ENCODE measurements around the gene MRPL34. TPM values are rescaled to one million over a fixed set of nuclear protein-coding genes. Genes with fewer than 3 reads are reported as not detected.
"Not testable (repeated sequence)": the region's sequence is repeated elsewhere in the genome, so short reads cannot be mapped to it uniquely, and the experiment has no call there.

MRPL34 gene
- total and polyA plus RNA-seq, 3 experiments from 2014 or later: 136 to 227 (median 138) TPM

GRCh38 chr19:17264641-17264979 lies 41.1 kb upstream of the MRPL34 start, which contains the start of gene USHBP1:
Gene USHBP1 (minus strand): TSS chr19:17264745. CDS start chr19:17264299, 446 bp downstream.
- CTCF ChIA-PET: interaction anchor here (1.5 to 11.2 kb wide), 4 partner anchors 15 to 29 kb away, joined by 3 to 93 read pairs (median 4); partner anchors contain the start of gene ANKLE1
- DNase-seq: no peak
- Histone ChIP-seq H3K36me3 (ENCODE audit: insufficient read depth, low read length) (no peaks in the 10 kb centered on the region), H3K4me3 (ENCODE audit: low read length) (no peak within 1 kb of the TSS), H3K27ac (ENCODE audit: low read depth, low read length) (no peak within 1 kb of the TSS), H3K4me1 (ENCODE audit: insufficient read depth, low read length) (peaks cover 21% of the 10 kb centered on the region), H3K27me3 (ENCODE audit: insufficient read depth, low read length, poor library complexity, severe bottlenecking) (no peaks in the 10 kb centered on the region), H3K9me3 (ENCODE audit: low read length) (no peaks in the 10 kb centered on the region)
- H3K27me3 Mint-ChIP-seq: no peaks in the 10 kb centered on the region
- peaks cover 0 to 15% (median 0%) of the 10 kb centered on the region in 3 donors for H3K36me3 Mint-ChIP-seq
- peak within 1 kb of the TSS in 1 of 8 donors; percentile 83 for H3K27ac Mint-ChIP-seq
- peaks cover 23 to 31% (median 25%) of the 10 kb centered on the region in 3 donors for H3K4me1 Mint-ChIP-seq
- POLR2A ChIA-PET: no interaction called here
- no peaks in the 10 kb centered on the region for H3K9me3 Mint-ChIP-seq
- H3K4me3 Mint-ChIP-seq: peak within 1 kb of the TSS in 1 of 7 donors; percentile 54

GRCh38 chr19:17266026-17266425 lies 39.6 kb upstream of the MRPL34 start:
- H3K4me3 Mint-ChIP-seq: peak overlapping the region in 1 of 7 donors; percentile 56
- no peaks in the 10 kb centered on the region for H3K27me3 Mint-ChIP-seq

DNA sequence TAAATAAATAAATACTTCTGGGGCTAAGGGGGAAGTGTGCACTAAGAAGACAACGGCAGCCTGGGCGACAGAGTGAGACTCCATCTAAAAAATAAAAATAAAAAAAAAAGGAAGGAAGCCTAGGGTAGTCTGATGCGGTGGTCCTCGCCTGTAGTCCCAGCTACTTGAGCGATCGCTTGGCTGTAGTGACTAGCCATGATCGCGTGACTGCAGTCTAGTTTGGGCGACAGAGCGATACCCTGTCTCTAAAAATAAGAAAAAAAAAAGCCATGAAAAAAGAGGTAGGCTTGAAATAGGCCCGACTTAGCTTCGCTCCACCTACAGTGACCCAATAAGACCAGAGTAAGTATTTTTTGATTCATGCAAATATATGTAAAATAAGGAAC lies 39.1 kb upstream of the MRPL34 start:
- H3K27ac ChIP-seq (ENCODE audit: low read depth, low read length): no peak overlapping the region
- CTCF ChIA-PET: interaction anchor here (0.7 to 11.2 kb wide), 9 partner anchors 17 to 200 kb away, joined by 3 to 93 read pairs (median 3); partner anchors contain the start of genes ABHD8 and ANKLE1
- H3K36me3 ChIP-seq (ENCODE audit: insufficient read depth, low read length): peaks cover 7% of the 10 kb centered on the region
- H3K27me3 Mint-ChIP-seq: no peaks in the 10 kb centered on the region
- no peak for DNase-seq
- H3K4me3 Mint-ChIP-seq: peak overlapping the region; percentile 77 to 90 (median 83)
- H3K4me1 Mint-ChIP-seq: peaks cover 18 to 25% (median 18%) of the 10 kb centered on the region in 3 donors
- H3K4me3 ChIP-seq (ENCODE audit: low read length): no peak overlapping the region
- no peaks in the 10 kb centered on the region for H3K9me3 Mint-ChIP-seq
- no peaks in the 10 kb centered on the region for H3K27me3 ChIP-seq (ENCODE audit: insufficient read depth, low read length, poor library complexity, severe bottlenecking)
- H3K9me3 ChIP-seq (ENCODE audit: low read length): no peaks in the 10 kb centered on the region
- POLR2A ChIA-PET: interaction anchor here (0.5 to 2.2 kb wide), 10 partner anchors 14 to 192 kb away, joined by 3 to 7 read pairs (median 4); partner anchors contain the start of genes DDA1, OCEL1 and USE1
- peak overlapping the region; percentile 73 to 92 (median 76) for H3K27ac Mint-ChIP-seq
- peaks cover 21% of the 10 kb centered on the region for H3K4me1 ChIP-seq (ENCODE audit: insufficient read depth, low read length)
- H3K36me3 Mint-ChIP-seq: peaks cover 0 to 25% (median 5%) of the 10 kb centered on the region in 3 donors

More at GRCh38 chr19:17266026-17266425, 39.6 kb upstream of the MRPL34 start:
- DNase-seq: no peak
- ChIA-PET CTCF (interaction anchor here (0.7 to 11.2 kb wide), 7 partner anchors 16 to 197 kb away, joined by 3 to 93 read pairs (median 4); partner anchors contain the start of gene ANKLE1), POLR2A (interaction anchor here (0.7 to 2.2 kb wide), 4 partner anchors 24 to 189 kb away, joined by 4 to 7 read pairs (median 5); partner anchors contain the start of gene OCEL1)
- no peak overlapping the region for H3K4me3 ChIP-seq (ENCODE audit: low read length)
- Mint-ChIP-seq H3K4me1 (peaks cover 19 to 26% (median 19%) of the 10 kb centered on the region in 3 donors), H3K27ac (no peak overlapping the region), H3K36me3 (peaks cover 0 to 20% (median 2%) of the 10 kb centered on the region in 3 donors), H3K9me3 (no peaks in the 10 kb centered on the region)
- H3K27me3 ChIP-seq (ENCODE audit: insufficient read depth, low read length, poor library complexity, severe bottlenecking): no peaks in the 10 kb centered on the region
- peaks cover 21% of the 10 kb centered on the region for H3K4me1 ChIP-seq (ENCODE audit: insufficient read depth, low read length)
- peaks cover 2% of the 10 kb centered on the region for H3K36me3 ChIP-seq (ENCODE audit: insufficient read depth, low read length)
- no peaks in the 10 kb centered on the region for H3K9me3 ChIP-seq (ENCODE audit: low read length)
- no peak overlapping the region for H3K27ac ChIP-seq (ENCODE audit: low read depth, low read length)

DNA sequence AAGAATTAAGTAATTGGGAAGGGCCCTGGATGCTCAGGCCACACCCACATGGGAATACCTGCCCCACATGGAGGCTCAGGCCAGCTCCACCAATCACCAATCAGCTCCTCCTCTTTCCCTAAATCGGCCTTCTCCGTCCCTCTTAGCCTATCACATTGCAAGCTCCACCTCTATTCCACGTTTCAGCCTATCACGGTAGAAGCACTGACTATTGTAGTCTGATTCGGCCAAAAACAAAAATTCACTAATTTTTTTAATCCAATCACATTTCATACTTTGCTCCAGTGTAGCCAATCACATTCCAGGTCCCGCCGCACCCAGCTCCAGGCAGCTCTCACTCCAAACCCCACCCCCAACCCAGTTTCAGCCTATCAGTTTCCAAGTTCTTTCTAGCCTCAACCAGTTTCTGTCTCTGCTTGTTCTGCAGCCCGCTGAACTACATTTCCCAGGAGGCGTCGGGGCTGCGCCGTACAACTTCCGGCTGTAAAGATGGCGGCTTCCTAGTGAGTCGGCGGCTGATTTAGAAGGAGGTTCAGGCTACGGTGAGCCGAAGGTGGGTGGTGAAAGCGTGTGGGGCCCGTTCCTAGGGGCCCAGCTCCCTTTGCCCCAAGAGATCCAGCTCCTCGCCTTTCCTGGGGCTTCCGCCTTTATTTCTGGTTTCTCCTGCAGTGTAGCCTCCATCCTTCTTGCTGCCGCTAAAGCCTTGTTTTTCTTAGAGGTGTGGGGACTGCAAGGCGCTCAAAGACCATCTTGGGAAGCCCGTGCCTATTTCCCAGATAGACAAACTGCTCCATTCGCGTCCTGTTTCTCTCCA lies 38.5 kb upstream of the MRPL34 start, which contains the start of gene BABAM1:
Gene BABAM1 (plus strand): TSS at position 469 of the 814 bp plus-strand sequence. CDS start 1,364 bp downstream, outside the sequence.
- peaks cover 8% of the 10 kb centered on the region for H3K36me3 ChIP-seq (ENCODE audit: insufficient read depth, low read length)
- Mint-ChIP-seq H3K27me3 (no peaks in the 10 kb centered on the region), H3K4me1 (peaks cover 18 to 25% (median 18%) of the 10 kb centered on the region in 3 donors), H3K4me3 (peak within 1 kb of the TSS; percentile 77 to 90 (median 83)), H3K9me3 (no peaks in the 10 kb centered on the region), H3K27ac (peak within 1 kb of the TSS; percentile 73 to 92 (median 76)), H3K36me3 (peaks cover 0 to 29% (median 5%) of the 10 kb centered on the region in 3 donors)
- ChIA-PET CTCF (interaction anchor here (0.8 to 11.2 kb wide), 10 partner anchors 16 to 200 kb away, joined by 3 to 93 read pairs (median 4); partner anchors contain the start of genes ABHD8 and ANKLE1), POLR2A (interaction anchor here (0.5 to 2.2 kb wide), 11 partner anchors 14 to 193 kb away, joined by 3 to 7 read pairs (median 4); partner anchors contain the start of genes DDA1, OCEL1 and USE1)
- H3K4me1 ChIP-seq (ENCODE audit: insufficient read depth, low read length): peaks cover 21% of the 10 kb centered on the region
- peak within 1 kb of the TSS; percentile 96 for H3K4me3 ChIP-seq (ENCODE audit: low read length)
- H3K27ac ChIP-seq (ENCODE audit: low read depth, low read length): peak within 1 kb of the TSS; percentile 85
- H3K27me3 ChIP-seq (ENCODE audit: insufficient read depth, low read length, poor library complexity, severe bottlenecking): no peaks in the 10 kb centered on the region
- no peaks in the 10 kb centered on the region for H3K9me3 ChIP-seq (ENCODE audit: low read length)
- DNase-seq: peak; percentile 87 to 98 (median 96)

GRCh38 chr19:17268754-17269153 lies 36.9 kb upstream of the MRPL34 start:
- H3K4me1 ChIP-seq (ENCODE audit: insufficient read depth, low read length): peaks cover 21% of the 10 kb centered on the region
- Mint-ChIP-seq H3K36me3 (peaks cover 0 to 36% (median 5%) of the 10 kb centered on the region in 3 donors), H3K4me1 (peaks cover 16 to 25% (median 18%) of the 10 kb centered on the region in 3 donors), H3K4me3 (peak overlapping the region in 5 of 7 donors; percentile 24 to 81 (median 66)), H3K9me3 (no peaks in the 10 kb centered on the region), H3K27ac (no peak overlapping the region), H3K27me3 (no peaks in the 10 kb centered on the region)
- H3K27ac ChIP-seq (ENCODE audit: low read depth, low read length): no peak overlapping the region
- ChIA-PET POLR2A (interaction anchor here (0.7 kb wide), 2 partner anchors 40 to 1178 kb away, joined by 5 to 10 read pairs; no protein-coding TSS in a partner anchor), CTCF (no interaction called here)
- no peak overlapping the region for H3K4me3 ChIP-seq (ENCODE audit: low read length)
- H3K27me3 ChIP-seq (ENCODE audit: insufficient read depth, low read length, poor library complexity, severe bottlenecking): no peaks in the 10 kb centered on the region
- H3K36me3 ChIP-seq (ENCODE audit: insufficient read depth, low read length): peaks cover 11% of the 10 kb centered on the region
- no peak for DNase-seq
- no peaks in the 10 kb centered on the region for H3K9me3 ChIP-seq (ENCODE audit: low read length)

GRCh38 chr19:17274892-17275291 lies 30.8 kb upstream of the MRPL34 start:
- peaks cover 0 to 66% (median 12%) of the 10 kb centered on the region in 3 donors for H3K36me3 Mint-ChIP-seq
- H3K27ac ChIP-seq (ENCODE audit: low read depth, low read length); H3K9me3 Mint-ChIP-seq; H3K27me3 Mint-ChIP-seq; H3K27me3 ChIP-seq (ENCODE audit: insufficient read depth, low read length, poor library complexity, severe bottlenecking); CTCF ChIA-PET; H3K27ac Mint-ChIP-seq; H3K4me3 ChIP-seq (ENCODE audit: low read length); H3K9me3 ChIP-seq (ENCODE audit: low read length); H3K4me1 Mint-ChIP-seq; DNase-seq; H3K4me3 Mint-ChIP-seq; H3K4me1 ChIP-seq (ENCODE audit: insufficient read depth, low read length): not testable (repeated sequence)
- H3K36me3 ChIP-seq (ENCODE audit: insufficient read depth, low read length): peaks cover 33% of the 10 kb centered on the region
- POLR2A ChIA-PET: interaction anchor here (0.7 kb wide), 1 partner anchor 110 kb away, joined by 4 read pairs; no protein-coding TSS in a partner anchor

DNA sequence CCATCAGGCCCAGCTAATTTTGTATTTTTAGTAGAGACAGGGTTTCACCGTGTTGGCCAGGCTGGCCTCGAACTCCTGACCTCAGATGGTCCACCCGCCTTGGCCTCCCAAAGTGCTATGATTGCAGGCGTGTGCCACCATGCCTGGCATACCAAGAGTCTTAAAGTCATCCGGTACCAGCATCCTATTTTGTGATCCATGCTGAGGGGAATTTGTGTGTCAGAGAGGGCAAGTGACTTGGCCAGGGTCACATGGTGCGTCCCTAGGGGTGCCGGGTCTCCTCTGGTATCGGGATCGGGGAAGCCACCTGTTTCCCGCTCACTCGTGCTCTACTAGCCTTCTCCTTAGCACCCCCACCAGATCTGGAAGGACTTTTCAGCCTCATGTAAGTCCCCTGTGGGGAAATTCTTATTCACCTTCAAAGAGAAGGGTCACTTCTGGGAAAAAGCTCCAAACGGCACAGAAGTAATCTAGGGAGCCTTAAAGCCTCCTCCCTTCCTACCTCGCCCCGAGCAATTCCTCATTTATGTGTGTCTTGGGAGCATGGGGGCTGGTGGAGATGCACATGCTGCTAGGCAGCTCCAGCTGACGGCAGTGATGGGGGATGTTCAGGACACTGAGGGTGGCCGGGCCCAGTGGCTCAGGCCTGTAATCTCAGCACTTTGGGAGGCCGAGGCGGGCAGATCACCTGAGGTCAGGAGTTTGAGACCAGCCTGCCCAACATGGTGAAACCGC lies 30.1 kb upstream of the MRPL34 start:
- Histone ChIP-seq H3K9me3 (ENCODE audit: low read length) (no peaks in the 10 kb centered on the region), H3K27me3 (ENCODE audit: insufficient read depth, low read length, poor library complexity, severe bottlenecking) (no peaks in the 10 kb centered on the region), H3K4me1 (ENCODE audit: insufficient read depth, low read length) (no peaks in the 10 kb centered on the region), H3K36me3 (ENCODE audit: insufficient read depth, low read length) (peaks cover 33% of the 10 kb centered on the region), H3K27ac (ENCODE audit: low read depth, low read length) (no peak overlapping the region), H3K4me3 (ENCODE audit: low read length) (no peak overlapping the region)
- H3K27me3 Mint-ChIP-seq: no peaks in the 10 kb centered on the region
- no peak overlapping the region for H3K4me3 Mint-ChIP-seq
- peaks cover 0 to 1% (median 0%) of the 10 kb centered on the region in 3 donors for H3K4me1 Mint-ChIP-seq
- no peaks in the 10 kb centered on the region for H3K9me3 Mint-ChIP-seq
- CTCF ChIA-PET: no interaction called here
- no peak for DNase-seq
- POLR2A ChIA-PET: interaction anchor here (0.7 kb wide), 1 partner anchor 109 kb away, joined by 4 read pairs; no protein-coding TSS in a partner anchor
- peak overlapping the region in 1 of 8 donors; percentile 26 for H3K27ac Mint-ChIP-seq
- H3K36me3 Mint-ChIP-seq: peaks cover 0 to 60% (median 10%) of the 10 kb centered on the region in 3 donors

Data from CD8-positive, alpha-beta memory T cell (primary cell).